ENCODE results near the gene SCGB1D4.
A peak's percentile ranks its signal among the peaks of the same experiment; 100 is the strongest.
"Not testable (repeated sequence)": the region's sequence is repeated elsewhere in the genome, so short reads cannot be mapped to it uniquely, and the experiment has no call there.

The SCGB1D4 gene

GRCh38 chr11:62298975-62299374 lies at the start of gene SCGB1D4:
Gene SCGB1D4, minus strand, starts transcription at chr11:62299075. Its CDS starts 65 bp downstream, at chr11:62299010.
- ATAC-seq, result no peak

- ATAC-seq, result no peak
These were observed 47.0 kb upstream of the SCGB1D4 start for GRCh38 chr11:62345861-62346260.

GRCh38 chr11:62344210-62344609 lies 45.3 kb upstream of the SCGB1D4 start:
- ATAC-seq, result no peak

- ATAC-seq, result not testable (repeated sequence)
These were observed 44.8 kb upstream of the SCGB1D4 start for GRCh38 chr11:62343646-62344190.

- no peak for ATAC-seq
These were observed 42.7 kb upstream of the SCGB1D4 start for GRCh38 chr11:62341588-62341987.

GRCh38 chr11:62340269-62340901 lies 41.5 kb upstream of the SCGB1D4 start:
- ATAC-seq, result peak in 1 of 2 donors; percentile 22

- ATAC-seq, result no peak
These were observed 39.3 kb upstream of the SCGB1D4 start for GRCh38 chr11:62338218-62338617.

GRCh38 chr11:62337303-62338181 lies 38.7 kb upstream of the SCGB1D4 start, which contains the start of gene ASRGL1:
Gene ASRGL1, plus strand, starts transcription at chr11:62337448. Its CDS starts 530 bp downstream, at chr11:62337978.
- ATAC-seq, result peak; percentile 86 to 93

GRCh38 chr11:62336949-62337302 lies 38.1 kb upstream of the SCGB1D4 start:
- ATAC-seq, result not testable (repeated sequence)

GRCh38 chr11:62333768-62334167 lies 34.9 kb upstream of the SCGB1D4 start:
- ATAC-seq, result no peak

GRCh38 chr11:62331264-62331663 lies 32.4 kb upstream of the SCGB1D4 start:
- ATAC-seq, result not testable (repeated sequence)

GRCh38 chr11:62327541-62327940 lies 28.7 kb upstream of the SCGB1D4 start:
- ATAC-seq, result not testable (repeated sequence)

GRCh38 chr11:62326719-62327118 lies 27.8 kb upstream of the SCGB1D4 start:
- not testable (repeated sequence) for ATAC-seq

- ATAC-seq, result not testable (repeated sequence)
These were observed 26.9 kb upstream of the SCGB1D4 start for GRCh38 chr11:62325781-62326180.

- ATAC-seq, result peak; percentile 36 to 38
These were observed 26.1 kb upstream of the SCGB1D4 start for GRCh38 chr11:62324731-62325556.

- no peak for ATAC-seq
These were observed 23.6 kb upstream of the SCGB1D4 start for GRCh38 chr11:62322524-62322923.

GRCh38 chr11:62315431-62315830 lies 16.6 kb upstream of the SCGB1D4 start:
- no peak for ATAC-seq

- ATAC-seq, result no peak
These were observed 11.1 kb upstream of the SCGB1D4 start for GRCh38 chr11:62309991-62310390.

GRCh38 chr11:62307950-62308349 lies 9.1 kb upstream of the SCGB1D4 start:
- no peak for ATAC-seq

GRCh38 chr11:62306227-62306626 lies 7.4 kb upstream of the SCGB1D4 start:
- no peak for ATAC-seq

GRCh38 chr11:62295504-62295903 lies 3.4 kb downstream of the SCGB1D4 start:
- no peak for ATAC-seq

GRCh38 chr11:62280452-62280851 lies 18.4 kb downstream of the SCGB1D4 start:
- ATAC-seq, result no peak
